ENCODE data around the gene ORAI1.

DNA sequence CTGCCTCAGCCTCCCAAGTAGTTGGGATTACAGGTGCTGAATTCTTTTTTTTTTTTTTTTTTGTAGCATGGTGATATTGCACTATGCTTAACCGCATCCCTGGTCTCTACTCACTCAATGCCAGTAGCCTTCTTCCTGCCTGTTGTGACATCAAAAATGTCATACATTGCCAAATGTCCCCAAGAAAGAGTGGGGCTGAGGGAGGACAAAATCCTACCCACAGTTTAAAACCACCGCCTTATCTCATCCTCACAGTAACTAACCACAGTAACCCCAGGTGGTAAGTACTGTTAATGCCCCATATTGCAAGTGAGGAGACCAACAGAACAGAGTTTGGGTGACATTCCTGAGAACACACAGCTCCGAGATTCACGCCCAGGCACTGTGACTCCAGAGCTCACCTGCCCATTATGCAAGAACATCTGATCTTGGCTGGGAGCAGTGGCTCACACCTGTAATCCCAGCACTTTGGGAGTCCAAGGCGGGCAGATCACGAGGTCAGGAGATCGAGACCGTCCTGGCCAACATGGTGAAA, 23.6 kb downstream of the ORAI1 start:
- TF ChIP-seq POLR2A (IDR thresholded peaks at IDR 0.05): no peak
- TF ChIP-seq, protein P1, sequence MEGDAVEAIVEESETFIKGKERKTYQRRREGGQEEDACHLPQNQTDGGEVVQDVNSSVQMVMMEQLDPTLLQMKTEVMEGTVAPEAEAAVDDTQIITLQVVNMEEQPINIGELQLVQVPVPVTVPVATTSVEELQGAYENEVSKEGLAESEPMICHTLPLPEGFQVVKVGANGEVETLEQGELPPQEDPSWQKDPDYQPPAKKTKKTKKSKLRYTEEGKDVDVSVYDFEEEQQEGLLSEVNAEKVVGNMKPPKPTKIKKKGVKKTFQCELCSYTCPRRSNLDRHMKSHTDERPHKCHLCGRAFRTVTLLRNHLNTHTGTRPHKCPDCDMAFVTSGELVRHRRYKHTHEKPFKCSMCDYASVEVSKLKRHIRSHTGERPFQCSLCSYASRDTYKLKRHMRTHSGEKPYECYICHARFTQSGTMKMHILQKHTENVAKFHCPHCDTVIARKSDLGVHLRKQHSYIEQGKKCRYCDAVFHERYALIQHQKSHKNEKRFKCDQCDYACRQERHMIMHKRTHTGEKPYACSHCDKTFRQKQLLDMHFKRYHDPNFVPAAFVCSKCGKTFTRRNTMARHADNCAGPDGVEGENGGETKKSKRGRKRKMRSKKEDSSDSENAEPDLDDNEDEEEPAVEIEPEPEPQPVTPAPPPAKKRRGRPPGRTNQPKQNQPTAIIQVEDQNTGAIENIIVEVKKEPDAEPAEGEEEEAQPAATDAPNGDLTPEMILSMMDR (IDR thresholded peaks at IDR 0.05): no peak
- no peak for TF ChIP-seq POLR2AphosphoS5 (IDR thresholded peaks at IDR 0.05)

Data from sigmoid colon (tissue), 4 donors.